Mammary epithelial cell (primary cell): ENCODE measurements around the gene C7orf57.

Source experiments
- EZH2 ChIP-seq: IDR thresholded peaks from 2 replicates; pipeline ENCODE4 v1.6.1; 2012; ENCODE audit warnings: low read length, inconsistent platforms, borderline replicate concordance
- TF ChIP-seq, protein P1 (sequence below), 2 donors: IDR thresholded peaks in 1 of 2; conservative IDR thresholded peaks in 1 of 2; 2 replicates each; pipeline ENCODE4 v1.5.1; 2011 to 2012; ENCODE audit warnings: inconsistent platforms in 2 of 2, low read length in 2 of 2, mild to moderate bottlenecking in 2 of 2, control low read depth in 1 of 2, low read depth in 1 of 2; ENCODE audit not compliant: insufficient read depth in 1 of 2; ENCODE audit errors: extremely low read depth in 1 of 2

DNA sequence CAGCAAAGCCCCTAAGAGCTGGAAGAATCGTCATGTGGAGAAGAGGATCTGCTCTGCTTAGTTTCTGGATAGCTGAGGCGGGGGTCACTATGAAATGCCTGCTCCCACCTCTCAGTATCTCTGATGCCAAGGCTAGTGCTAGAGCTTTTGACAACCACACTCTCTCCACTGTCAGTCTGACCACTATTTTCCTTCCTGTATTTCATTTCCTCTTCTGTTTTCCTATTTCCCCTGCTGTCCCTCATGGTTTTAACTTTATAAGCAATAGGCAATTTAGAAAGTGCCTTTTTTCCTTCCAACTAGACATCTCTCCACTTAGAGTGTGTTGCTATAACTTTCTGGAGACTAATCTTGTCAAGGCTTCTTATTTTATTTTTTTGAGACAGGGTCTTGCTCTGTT lies 23.6 kb downstream of the C7orf57 start:
- TF ChIP-seq, protein P1, sequence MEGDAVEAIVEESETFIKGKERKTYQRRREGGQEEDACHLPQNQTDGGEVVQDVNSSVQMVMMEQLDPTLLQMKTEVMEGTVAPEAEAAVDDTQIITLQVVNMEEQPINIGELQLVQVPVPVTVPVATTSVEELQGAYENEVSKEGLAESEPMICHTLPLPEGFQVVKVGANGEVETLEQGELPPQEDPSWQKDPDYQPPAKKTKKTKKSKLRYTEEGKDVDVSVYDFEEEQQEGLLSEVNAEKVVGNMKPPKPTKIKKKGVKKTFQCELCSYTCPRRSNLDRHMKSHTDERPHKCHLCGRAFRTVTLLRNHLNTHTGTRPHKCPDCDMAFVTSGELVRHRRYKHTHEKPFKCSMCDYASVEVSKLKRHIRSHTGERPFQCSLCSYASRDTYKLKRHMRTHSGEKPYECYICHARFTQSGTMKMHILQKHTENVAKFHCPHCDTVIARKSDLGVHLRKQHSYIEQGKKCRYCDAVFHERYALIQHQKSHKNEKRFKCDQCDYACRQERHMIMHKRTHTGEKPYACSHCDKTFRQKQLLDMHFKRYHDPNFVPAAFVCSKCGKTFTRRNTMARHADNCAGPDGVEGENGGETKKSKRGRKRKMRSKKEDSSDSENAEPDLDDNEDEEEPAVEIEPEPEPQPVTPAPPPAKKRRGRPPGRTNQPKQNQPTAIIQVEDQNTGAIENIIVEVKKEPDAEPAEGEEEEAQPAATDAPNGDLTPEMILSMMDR (conservative IDR thresholded peaks at IDR 0.05 in 1 of 2, IDR thresholded peaks at IDR 0.05 in 1 of 2; ENCODE audit: extremely low read depth in 1 of 2, insufficient read depth in 1 of 2, low read depth in 1 of 2, low read length in 2 of 2), result no peak
- no peak for TF ChIP-seq EZH2
